ENCODE results near the gene TTLL3. TPM values are rescaled to one million over a fixed set of nuclear protein-coding genes. Genes with fewer than 3 reads are reported as not detected.
"Not testable (repeated sequence)": the region's sequence is repeated elsewhere in the genome, so short reads cannot be mapped to it uniquely, and the experiment has no call there.

TTLL3 gene
- total and polyA plus RNA-seq, 2 donors (not counting 3 experiments of a cell fraction or from before 2014, with no cell fraction given) = 43.5 to 65.2 TPM

- CTCF ChIA-PET = no interaction called here
Measured at GRCh38 chr3:9870978-9871377, 60.9 kb downstream of the TTLL3 start.

GRCh38 chr3:9872067-9872466, 62.0 kb downstream of the TTLL3 start:
- POLR2A ChIA-PET; H3K9ac ChIP-seq (replicated peaks; ENCODE audit: extremely low read depth, insufficient read depth, low read length); CTCF ChIA-PET: not testable (repeated sequence)

More at GRCh38 chr3:9870978-9871377, 60.9 kb downstream of the TTLL3 start:
- POLR2A ChIA-PET = interaction anchor here (0.6 kb wide), 1 partner anchor 356 kb away, joined by 3 read pairs; no protein-coding TSS in a partner anchor
- Histone ChIP-seq H4K20me1 (replicated peaks; ENCODE audit: control insufficient read depth, extremely low read depth, insufficient read depth, low read length) (no peaks in the 10 kb centered on the region), H3K9me3 (replicated peaks; ENCODE audit: control insufficient read depth, insufficient read depth, low read length) (no peaks in the 10 kb centered on the region), H2AFZ (ENCODE audit: low read depth, low read length) (no peak overlapping the region), H3K4me2 (ENCODE audit: insufficient read depth, low read length) (no peak overlapping the region), H3K27me3 (ENCODE audit: control insufficient read depth in 2 of 2, insufficient read depth in 2 of 2, low read length in 2 of 2) (no peaks in the 10 kb centered on the region), H3K27ac (ENCODE audit: insufficient read depth, low read depth, low read length) (no peak overlapping the region), H3K4me1 (ENCODE audit: control insufficient read depth, extremely low read depth, insufficient read depth, low read length) (no peaks in the 10 kb centered on the region), H3K9me1 (replicated peaks; ENCODE audit: control insufficient read depth, extremely low read depth, insufficient read depth, low read length) (no peaks in the 10 kb centered on the region), H3K79me2 (ENCODE audit: control insufficient read depth, insufficient read depth, low read length) (no peaks in the 10 kb centered on the region), H3K36me3 (ENCODE audit: control insufficient read depth in 2 of 2, extremely low read depth in 1 of 2, insufficient read depth in 2 of 2, low read length in 2 of 2) (no peaks in the 10 kb centered on the region), H3K4me3 (replicated peaks in 1 of 3; ENCODE audit: insufficient read depth in 1 of 3, low read depth in 1 of 3, low read length in 3 of 3) (no peak overlapping the region), H3K9ac (replicated peaks; ENCODE audit: extremely low read depth, insufficient read depth, low read length) (no peak overlapping the region)
- DNase-seq (ENCODE audit: low read depth, low spot score) = no peak
- TF ChIP-seq EZH2 (IDR thresholded peaks at IDR 0.05; ENCODE audit: borderline replicate concordance, low read depth, low read length, severe bottlenecking) (no peak), MYC (IDR thresholded peaks at IDR 0.05; ENCODE audit: low read depth, low read length) (no peak), POLR2AphosphoS5 (IDR thresholded peaks at IDR 0.05; ENCODE audit: insufficient read depth, low read depth, low read length) (no peak), GATA2 (IDR thresholded peaks at IDR 0.05; ENCODE audit: insufficient read depth, insufficient read length, low read depth, low read length) (no peak), POLR2A (IDR thresholded peaks at IDR 0.05; ENCODE audit: low read depth, low read length) (no peak)
- BruUV-seq (replicated peaks) = no TSS peak
- dilution Hi-C loops (cut with MboI; ENCODE audit: extremely low pct_ligation_motif_present, low sequenced_read_pairs) = no loop called here
- no peak for FAIRE-seq
- intact Hi-C loops (cut with micrococcal nuclease) = no loop called here

More at GRCh38 chr3:9872067-9872466, 62.0 kb downstream of the TTLL3 start:
- H3K4me3 ChIP-seq (replicated peaks in 1 of 3; ENCODE audit: insufficient read depth in 1 of 3, low read depth in 1 of 3, low read length in 3 of 3); H3K4me2 ChIP-seq (ENCODE audit: insufficient read depth, low read length); H3K9me1 ChIP-seq (replicated peaks; ENCODE audit: control insufficient read depth, extremely low read depth, insufficient read depth, low read length); dilution Hi-C loops (cut with MboI; ENCODE audit: extremely low pct_ligation_motif_present, low sequenced_read_pairs); H3K27me3 ChIP-seq (ENCODE audit: control insufficient read depth in 2 of 2, insufficient read depth in 2 of 2, low read length in 2 of 2); BruUV-seq (replicated peaks); H3K4me1 ChIP-seq (ENCODE audit: control insufficient read depth, extremely low read depth, insufficient read depth, low read length); H3K9me3 ChIP-seq (replicated peaks; ENCODE audit: control insufficient read depth, insufficient read depth, low read length); H2AFZ ChIP-seq (ENCODE audit: low read depth, low read length); DNase-seq (ENCODE audit: low read depth, low spot score); H4K20me1 ChIP-seq (replicated peaks; ENCODE audit: control insufficient read depth, extremely low read depth, insufficient read depth, low read length); H3K79me2 ChIP-seq (ENCODE audit: control insufficient read depth, insufficient read depth, low read length); H3K27ac ChIP-seq (ENCODE audit: insufficient read depth, low read depth, low read length); intact Hi-C loops (cut with micrococcal nuclease); H3K36me3 ChIP-seq (ENCODE audit: control insufficient read depth in 2 of 2, extremely low read depth in 1 of 2, insufficient read depth in 2 of 2, low read length in 2 of 2); FAIRE-seq: not testable (repeated sequence)

Measured in endothelial cell of umbilical vein (primary cell).